Measurements from ENCODE around the gene CST6.

DNA sequence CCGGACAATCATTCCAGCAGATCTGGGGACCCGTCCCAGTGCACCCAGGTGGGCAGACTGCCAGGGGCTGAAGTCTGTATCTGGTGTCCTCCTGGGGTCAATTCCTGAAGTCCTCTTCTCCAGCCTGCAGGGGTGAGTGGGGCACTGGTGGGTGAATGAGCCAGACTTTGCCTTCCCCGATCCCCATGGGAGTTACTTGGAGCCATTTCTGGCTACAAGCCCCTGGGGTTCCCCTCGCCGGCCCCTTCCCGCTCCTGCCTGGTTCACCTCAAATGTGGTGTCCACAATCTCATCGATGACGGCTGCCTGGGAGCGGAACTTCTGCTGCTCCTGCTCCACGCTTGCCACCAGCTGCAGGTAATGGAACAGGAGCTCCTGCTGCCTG lies 5.0 kb downstream of the CST6 start:
- TF ChIP-seq, protein P1, sequence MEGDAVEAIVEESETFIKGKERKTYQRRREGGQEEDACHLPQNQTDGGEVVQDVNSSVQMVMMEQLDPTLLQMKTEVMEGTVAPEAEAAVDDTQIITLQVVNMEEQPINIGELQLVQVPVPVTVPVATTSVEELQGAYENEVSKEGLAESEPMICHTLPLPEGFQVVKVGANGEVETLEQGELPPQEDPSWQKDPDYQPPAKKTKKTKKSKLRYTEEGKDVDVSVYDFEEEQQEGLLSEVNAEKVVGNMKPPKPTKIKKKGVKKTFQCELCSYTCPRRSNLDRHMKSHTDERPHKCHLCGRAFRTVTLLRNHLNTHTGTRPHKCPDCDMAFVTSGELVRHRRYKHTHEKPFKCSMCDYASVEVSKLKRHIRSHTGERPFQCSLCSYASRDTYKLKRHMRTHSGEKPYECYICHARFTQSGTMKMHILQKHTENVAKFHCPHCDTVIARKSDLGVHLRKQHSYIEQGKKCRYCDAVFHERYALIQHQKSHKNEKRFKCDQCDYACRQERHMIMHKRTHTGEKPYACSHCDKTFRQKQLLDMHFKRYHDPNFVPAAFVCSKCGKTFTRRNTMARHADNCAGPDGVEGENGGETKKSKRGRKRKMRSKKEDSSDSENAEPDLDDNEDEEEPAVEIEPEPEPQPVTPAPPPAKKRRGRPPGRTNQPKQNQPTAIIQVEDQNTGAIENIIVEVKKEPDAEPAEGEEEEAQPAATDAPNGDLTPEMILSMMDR (conservative IDR thresholded peaks at IDR 0.05): no peak
- TF ChIP-seq ZFX (IDR thresholded peaks at IDR 0.05): no peak

All from C4-2B (cell line).